K562 (cell line): ENCODE measurements around the gene CAPZA1. TPM values are rescaled to one million over a fixed set of nuclear protein-coding genes. Genes with fewer than 3 reads are reported as not detected.

Experiments
- ATAC-seq: fragments of 200-7000 bp; cut with Tn5 transposase; 3 replicates; pipeline ENCODE4 v1.9.1; 2020; ENCODE audit warnings: moderate library complexity
- BruUV-seq: library from RNA; stranded (reverse); fragments of 400-500 nt; replicated peaks from 2 replicates; lab custom pipeline; 2021; lab: Mats Ljungman, UMichigan
- CTCF ChIA-PET: fragments of 300-600 bp; formaldehyde crosslinking; extraction: SDS; loops from one replicate; lab custom pipeline; 2021; ENCODE audit warnings: low intra/inter-chr PET ratio; lab: Yijun Ruan, JAX
- POLR2A ChIA-PET: fragments of 300-600, 350-650 bp; sonication (Branson Sonifier 250); formaldehyde crosslinking; extraction: SDS; loops from one replicate; lab custom pipeline; 2021; ENCODE audit warnings: antibody characterized with exemption, inconsistent platforms; lab: Yijun Ruan, JAX
- DNase-seq, 4 experiments: peaks; one replicate each; pipeline versions ENCODE4 v3.0.0 to v3.0.0-alpha.2; 2011 to 2018; ENCODE audit warnings: low spot score in 3 of 4, mixed read lengths in 3 of 4; ENCODE audit errors: extremely low read depth in 1 of 4
- FAIRE-seq: peaks from 2 replicates; lab custom pipeline; 2011; peaks lifted over from hg19 to GRCh38; lab: Jason Lieb, UNC
- H2AFZ ChIP-seq: 2 replicates; pipeline ENCODE4 v1.6.0; 2011; ENCODE audit warnings: low read depth, low read length, control low read depth, inconsistent platforms
- H3K27ac ChIP-seq: fragments of 200-600 bp; 3 replicates; pipeline ENCODE4 v1.8.0; 2011; ENCODE audit warnings: low read depth, mild to moderate bottlenecking, control low read depth, inconsistent platforms, low read length, moderate library complexity, mixed read lengths; ENCODE audit errors: extremely low read depth
- H3K27me3 ChIP-seq, 2 experiments: fragments of 300-600 bp in 1 of 2; 2 replicates in 1 of 2; 3 replicates in 1 of 2; pipeline versions ENCODE4 v1.6.0 to v1.8.0; 2011; ENCODE audit warnings: inconsistent platforms in 2 of 2, low read length in 2 of 2, mild to moderate bottlenecking in 1 of 2, mixed read lengths in 1 of 2, moderate library complexity in 1 of 2; ENCODE audit not compliant: control insufficient read depth in 2 of 2, insufficient read depth in 2 of 2
- H3K36me3 ChIP-seq: fragments of 300-600 bp; 3 replicates; pipeline ENCODE4 v1.8.0; 2011; ENCODE audit warnings: mild to moderate bottlenecking, low read length, inconsistent platforms; ENCODE audit not compliant: control insufficient read depth, insufficient read depth
- H3K4me1 ChIP-seq, 2 experiments: fragments of 200-600 bp in 1 of 2; replicated peaks in 1 of 2; 2 replicates in 1 of 2; 3 replicates in 1 of 2; pipeline versions ENCODE4 v1.5.1 to v1.8.0; 2011; ENCODE audit warnings: inconsistent platforms in 2 of 2, low read length in 2 of 2, mild to moderate bottlenecking in 1 of 2, mixed read lengths in 1 of 2, moderate library complexity in 1 of 2; ENCODE audit not compliant: control insufficient read depth in 2 of 2, insufficient read depth in 2 of 2
- H3K4me2 ChIP-seq: 2 replicates; pipeline ENCODE4 v1.6.1; 2011; ENCODE audit warnings: low read length, control low read depth, inconsistent platforms, mixed read lengths; ENCODE audit not compliant: insufficient read depth
- H3K4me3 ChIP-seq: fragments of 200-600 bp; sonication (generic), shearing (Covaris generic); 2 replicates; pipeline ENCODE4 v1.5.1; 2016; ENCODE audit warnings: control low read depth, inconsistent platforms
- H3K79me2 ChIP-seq: fragments of 200-600 bp; 3 replicates; pipeline ENCODE4 v1.8.0; 2011; ENCODE audit warnings: low read length, inconsistent platforms; ENCODE audit not compliant: control insufficient read depth, insufficient read depth
- H3K9ac ChIP-seq, 2 experiments: 2 replicates each; pipeline versions ENCODE4 v1.6.0 to v1.6.1; 2011; ENCODE audit warnings: low read depth in 2 of 2, low read length in 2 of 2, control low read depth in 1 of 2, inconsistent platforms in 1 of 2, mild to moderate bottlenecking in 1 of 2, mixed read lengths in 1 of 2; ENCODE audit not compliant: insufficient read depth in 1 of 2
- H3K9me1 ChIP-seq: one replicate; pipeline ENCODE4 v1.6.0; 2011; ENCODE audit warnings: inconsistent platforms, mild to moderate bottlenecking, low read length, moderate library complexity; ENCODE audit not compliant: control insufficient read depth, insufficient read depth
- H3K9me3 ChIP-seq: replicated peaks from 2 replicates; pipeline ENCODE4 v1.5.1; 2011; ENCODE audit warnings: low read depth, low read length, inconsistent platforms; ENCODE audit not compliant: control insufficient read depth, insufficient read depth
- H4K20me1 ChIP-seq: replicated peaks from 2 replicates; pipeline ENCODE4 v1.6.1; 2011; ENCODE audit warnings: low read length, inconsistent platforms, mixed read lengths; ENCODE audit not compliant: control insufficient read depth, insufficient read depth
- ARHGAP35 ChIP-seq: fragments of 450-650 bp; IDR thresholded peaks from 2 replicates; pipeline ENCODE4 v1.6.1; 2018; ENCODE audit not compliant: partially characterized antibody
- NBN ChIP-seq: fragments of 450-650 bp; IDR thresholded peaks from 2 replicates; pipeline ENCODE4 v1.6.1; 2016; ENCODE audit warnings: low read depth, mild to moderate bottlenecking
- NEUROD1 ChIP-seq: fragments of 150-350 bp; IDR thresholded peaks from 2 replicates; pipeline ENCODE4 v1.6.1; 2014; ENCODE audit warnings: borderline replicate concordance, low read length, low read depth; ENCODE audit not compliant: partially characterized antibody
- NR1H2 ChIP-seq: sonication (generic); formaldehyde crosslinking; IDR thresholded peaks from 2 replicates; pipeline ENCODE4 v1.4.0; 2020; ENCODE audit warnings: mild to moderate bottlenecking, missing genetic modification reagents
- PCBP1 ChIP-seq: fragments of 200-400 bp; formaldehyde crosslinking; IDR thresholded peaks from 2 replicates; pipeline ENCODE4 v1.6.1; 2018; ENCODE audit warnings: mild to moderate bottlenecking, low read depth, low read length; ENCODE audit not compliant: poor library complexity, severe bottlenecking
- POLR2H ChIP-seq: IDR thresholded peaks from 2 replicates; pipeline ENCODE4 v1.6.1; 2016; ENCODE audit warnings: missing genetic modification characterization, low read depth, mild to moderate bottlenecking, control low read depth, missing compliant biosample characterization, moderate library complexity
- RFX1 ChIP-seq: fragments of 450-650 bp; IDR thresholded peaks from 2 replicates; pipeline ENCODE4 v1.6.1; 2016; ENCODE audit warnings: mild to moderate bottlenecking, moderate library complexity
- ZNF224 ChIP-seq: sonication (generic); formaldehyde crosslinking; IDR thresholded peaks from 2 replicates; pipeline ENCODE4 v1.8.0; 2022; ENCODE audit warnings: mild to moderate bottlenecking, missing genetic modification reagents
- WGBS: fragments of 100-300 bp; shearing (Covaris generic); methylation state at CpG from one replicate; pipeline ENCODE4 v1.1.6; 2016; ENCODE audit warnings: low coverage, mixed read lengths; ENCODE audit not compliant: insufficient coverage; ENCODE audit errors: missing lambda C conversion rate; 5-methylcytosine and 5-hydroxymethylcytosine counted together
- in situ Hi-C: fragments of 300-500 bp; cut with MboI; formaldehyde crosslinking; loops from 4 replicates; pipeline ENCODE4 v1.15.0; 2018; ENCODE audit warnings: inconsistent platforms, mixed read lengths
- intact Hi-C: fragments of 100-400 bp; cut with micrococcal nuclease; formaldehyde crosslinking; loops from 2 replicates; pipeline ENCODE4 v1.14.2; 2022
- polyA plus RNA-seq, 8 experiments: library from polyadenylated mRNA; depleted of rRNA in 4 of 8; stranded (reverse) in 5 of 8; unstranded in 3 of 8; fragments of >200 nt; fragmentation: Nextera tagmentation in 2 of 8; fragmentation: Illumina TruSeq in 1 of 8; extraction: Ambion mirVana in 2 of 8; extraction: Trizol in 1 of 8; gene quantifications; 2 replicates each; pipeline versions ENCODE4 v1.2.1 to v1.2.3, GENCODE V29; 2011 to 2014; ENCODE audit warnings: inconsistent platforms in 1 of 8, missing spikeins in 1 of 8
- total RNA-seq, 7 experiments: library from RNA; depleted of rRNA in 6 of 7; stranded (reverse); fragments of >200 nt in 6 of 7; fragmentation: Illumina TruSeq in 2 of 7; extraction: Trizol in 2 of 7; gene quantifications; 2 replicates each; pipeline versions ENCODE4 v1.2.1 to v1.2.3, GENCODE V29; 2011 to 2021; ENCODE audit warnings: low replicate concordance in 1 of 7

The CAPZA1 gene
- total and polyA plus RNA-seq, 9 of the 15 experiments (the other 6 are each of a cell fraction or from before 2014, with no cell fraction given), result 237 to 1,020 (median 306) TPM

- H2AFZ ChIP-seq, result no peak overlapping the region
- TF ChIP-seq RFX1 (peak; percentile 85; the same call in 1 of the 2 replicates), NR1H2 (CRISPR knock-in tag) (no peak), PCBP1 (no peak)
- no peak for DNase-seq
- no peaks in the 10 kb centered on the region for H4K20me1 ChIP-seq
- H3K79me2 ChIP-seq, result peaks cover 9% of the 10 kb centered on the region
- CTCF ChIA-PET, result no interaction called here
- WGBS, result 39% methylated on average over 7 of the region's 7 CpGs
- intact Hi-C loops (loop anchor here (10.0 kb wide), 1 partner anchor 434 kb away; no protein-coding TSS in a partner anchor), in situ Hi-C loops (no loop called here)
- BruUV-seq, result no TSS peak
- H3K9me3 ChIP-seq, result no peaks in the 10 kb centered on the region
- no peaks in the 10 kb centered on the region for H3K36me3 ChIP-seq
- H3K9me1 ChIP-seq, result no peaks in the 10 kb centered on the region
- H3K9ac ChIP-seq, result peak overlapping the region in 1 of 2 experiments; percentile 24; a peak in 1 of 4 replicates
- H3K27me3 ChIP-seq, result no peaks in the 10 kb centered on the region
- no peak overlapping the region for H3K27ac ChIP-seq
- POLR2A ChIA-PET, result interaction anchor here (0.6 to 0.9 kb wide), 3 partner anchors 11 to 1326 kb away, joined by 3 read pairs; no protein-coding TSS in a partner anchor
- H3K4me2 ChIP-seq, result no peak overlapping the region
- no peak overlapping the region for H3K4me3 ChIP-seq
- no peak for ATAC-seq
- FAIRE-seq, result no peak
- H3K4me1 ChIP-seq, result peaks cover 24 to 39% of the 10 kb centered on the region in 2 experiments; a peak in 4 of 5 replicates
These were observed 91.4 kb downstream of the CAPZA1 start for GRCh38 chr1:112711041-112711440.

DNA sequence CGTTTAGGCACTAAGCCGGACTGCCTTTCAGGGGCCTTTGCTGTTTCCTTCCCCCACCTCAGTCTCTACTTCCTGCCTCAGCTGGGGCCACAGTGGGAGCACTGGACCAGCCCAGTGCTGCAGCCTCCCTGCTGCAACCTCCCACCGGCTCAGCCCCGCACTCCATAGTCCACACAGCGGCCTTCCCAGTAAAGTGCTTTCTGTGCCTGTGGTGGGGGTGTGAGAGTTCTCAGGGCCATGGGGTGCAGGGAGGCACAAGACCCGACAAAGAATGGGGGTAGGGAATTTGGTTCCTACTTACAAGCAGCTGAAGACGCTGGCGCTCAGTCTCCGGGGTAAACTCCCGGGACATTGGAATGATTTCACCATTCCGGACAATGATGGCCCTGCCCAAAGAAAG lies 92.0 kb downstream of the CAPZA1 start:
- no peak for FAIRE-seq
- ChIA-PET POLR2A (interaction anchor here (0.5 to 0.7 kb wide), 2 partner anchors 11 kb away, joined by 3 read pairs; no protein-coding TSS in a partner anchor), CTCF (no interaction called here)
- intact Hi-C loops (loop anchor here (10.0 kb wide), 1 partner anchor 433 kb away; no protein-coding TSS in a partner anchor), in situ Hi-C loops (no loop called here)
- H3K9me1 ChIP-seq, result no peaks in the 10 kb centered on the region
- H3K4me2 ChIP-seq, result no peak overlapping the region
- H3K36me3 ChIP-seq, result no peaks in the 10 kb centered on the region
- H3K27ac ChIP-seq, result no peak overlapping the region
- no peaks in the 10 kb centered on the region for H3K9me3 ChIP-seq
- H3K27me3 ChIP-seq, result no peaks in the 10 kb centered on the region
- BruUV-seq, result no TSS peak
- 73% methylated on average over 11 of the region's 11 CpGs for WGBS
- no peak overlapping the region for H3K4me3 ChIP-seq
- no peak for ATAC-seq
- H3K9ac ChIP-seq, result no peak overlapping the region; a peak in 1 of 4 replicates
- DNase-seq, result no peak
- H3K4me1 ChIP-seq, result peaks cover 28 to 37% of the 10 kb centered on the region in 2 experiments; a peak in 4 of 5 replicates
- no peaks in the 10 kb centered on the region for H4K20me1 ChIP-seq
- TF ChIP-seq POLR2H (tag), result no peak
- no peak for TF ChIP-seq NBN
- TF ChIP-seq ZNF224 (CRISPR knock-in tag), result no peak
- TF ChIP-seq NEUROD1, result no peak
- TF ChIP-seq ARHGAP35, result no peak
- H2AFZ ChIP-seq, result no peak overlapping the region
- H3K79me2 ChIP-seq, result peaks cover 3% of the 10 kb centered on the region
